HepG2 (cell line): ENCODE data around the gene GSPT1. TPM values are rescaled to one million over a fixed set of nuclear protein-coding genes. Genes with fewer than 3 reads are reported as not detected.

Experiments used
- ARHGAP35 ChIP-seq: sonication (generic); formaldehyde crosslinking; IDR thresholded peaks from 2 replicates; pipeline ENCODE4 v1.9.0; 2022; ENCODE audit warnings: mild to moderate bottlenecking, inconsistent platforms, moderate library complexity, missing genetic modification reagents, borderline replicate concordance
- CCAR2 ChIP-seq: fragments of 200-400 bp; formaldehyde crosslinking; optimal IDR thresholded peaks from 2 replicates; pipeline ENCODE3; 2018; ENCODE audit warnings: low read depth, mild to moderate bottlenecking, low read length, moderate library complexity
- CREB3 ChIP-seq: sonication (generic); formaldehyde crosslinking; IDR thresholded peaks from 2 replicates; pipeline ENCODE4 v1.5.0; 2020; ENCODE audit warnings: missing genetic modification reagents
- E2F5 ChIP-seq: sonication (generic); formaldehyde crosslinking; conservative IDR thresholded peaks from 2 replicates; pipeline ENCODE4 v1.4.0; 2020; ENCODE audit warnings: missing genetic modification reagents
- KMT2B ChIP-seq: IDR thresholded peaks from 2 replicates; pipeline ENCODE4 v1.6.1; 2016; ENCODE audit warnings: missing genetic modification reagents, missing compliant biosample characterization
- SRSF9 ChIP-seq: fragments of 200-400 bp; formaldehyde crosslinking; IDR thresholded peaks from 2 replicates; pipeline ENCODE4 v1.6.1; 2018; ENCODE audit warnings: borderline replicate concordance, mild to moderate bottlenecking, low read depth, low read length; ENCODE audit not compliant: insufficient read depth, poor library complexity, severe bottlenecking
- U2AF1 ChIP-seq: fragments of 200-400 bp; formaldehyde crosslinking; optimal IDR thresholded peaks from 2 replicates; pipeline ENCODE3; 2017; ENCODE audit warnings: mild to moderate bottlenecking, low read depth, low read length
- ZFP36L2 ChIP-seq: sonication (generic); formaldehyde crosslinking; IDR thresholded peaks from 2 replicates; pipeline ENCODE4 v1.4.0; 2020; ENCODE audit warnings: missing genetic modification reagents
- ZNF512 ChIP-seq: sonication (generic); formaldehyde crosslinking; IDR thresholded peaks from 2 replicates; pipeline ENCODE4 v1.4.0; 2020; ENCODE audit warnings: mild to moderate bottlenecking, missing genetic modification reagents
- polyA plus RNA-seq, 8 experiments: library from polyadenylated mRNA; depleted of rRNA in 3 of 8; stranded (reverse) in 7 of 8; unstranded in 1 of 8; fragments of >200 nt; fragmentation: Illumina TruSeq in 4 of 8; extraction: Trizol in 4 of 8; gene quantifications; 2 replicates each; pipeline versions ENCODE4 v1.2.1 to v1.2.3, GENCODE V29; 2011 to 2016; ENCODE audit warnings: low read depth in 4 of 8, missing spikeins in 1 of 8, mixed read lengths in 1 of 8; ENCODE audit not compliant: insufficient read depth in 1 of 8
- total RNA-seq, 5 experiments: library from RNA; depleted of rRNA; stranded (reverse); fragments of >200 nt; fragmentation: Illumina TruSeq; extraction: Trizol; gene quantifications; 2 replicates each; pipeline ENCODE4 v1.2.3, GENCODE V29; 2016; ENCODE audit warnings: low read depth in 1 of 5
- TF ChIP-seq, protein P1 (sequence below): sonication (generic); formaldehyde crosslinking; IDR thresholded peaks from 2 replicates; pipeline ENCODE4 v1.4.0; 2020; ENCODE audit warnings: missing genetic modification reagents, borderline replicate concordance
- TF ChIP-seq, protein P2 (sequence below): sonication (generic); formaldehyde crosslinking; IDR thresholded peaks from 2 replicates; pipeline ENCODE4 v1.4.0; 2020; ENCODE audit warnings: missing genetic modification reagents, borderline replicate concordance
- TF ChIP-seq, protein P3 (sequence below): IDR thresholded peaks from 2 replicates; pipeline ENCODE4 v1.6.1; 2018; ENCODE audit warnings: missing genetic modification reagents
- TF ChIP-seq, protein P4 (sequence below): sonication (generic); formaldehyde crosslinking; IDR thresholded peaks from 2 replicates; pipeline ENCODE4 v1.4.0; 2020; ENCODE audit warnings: low read depth, mild to moderate bottlenecking, missing genetic modification reagents
- TF ChIP-seq, protein P5 (sequence below): IDR thresholded peaks from 2 replicates; pipeline ENCODE4 v1.6.1; 2016; ENCODE audit warnings: missing compliant biosample characterization, missing genetic modification reagents, borderline replicate concordance

The GSPT1 gene
- total and polyA plus RNA-seq, 2 of the 13 experiments (the other 11 are each of a cell fraction or from before 2014, with no cell fraction given) = 120 to 316 TPM

- TF ChIP-seq, protein P1, sequence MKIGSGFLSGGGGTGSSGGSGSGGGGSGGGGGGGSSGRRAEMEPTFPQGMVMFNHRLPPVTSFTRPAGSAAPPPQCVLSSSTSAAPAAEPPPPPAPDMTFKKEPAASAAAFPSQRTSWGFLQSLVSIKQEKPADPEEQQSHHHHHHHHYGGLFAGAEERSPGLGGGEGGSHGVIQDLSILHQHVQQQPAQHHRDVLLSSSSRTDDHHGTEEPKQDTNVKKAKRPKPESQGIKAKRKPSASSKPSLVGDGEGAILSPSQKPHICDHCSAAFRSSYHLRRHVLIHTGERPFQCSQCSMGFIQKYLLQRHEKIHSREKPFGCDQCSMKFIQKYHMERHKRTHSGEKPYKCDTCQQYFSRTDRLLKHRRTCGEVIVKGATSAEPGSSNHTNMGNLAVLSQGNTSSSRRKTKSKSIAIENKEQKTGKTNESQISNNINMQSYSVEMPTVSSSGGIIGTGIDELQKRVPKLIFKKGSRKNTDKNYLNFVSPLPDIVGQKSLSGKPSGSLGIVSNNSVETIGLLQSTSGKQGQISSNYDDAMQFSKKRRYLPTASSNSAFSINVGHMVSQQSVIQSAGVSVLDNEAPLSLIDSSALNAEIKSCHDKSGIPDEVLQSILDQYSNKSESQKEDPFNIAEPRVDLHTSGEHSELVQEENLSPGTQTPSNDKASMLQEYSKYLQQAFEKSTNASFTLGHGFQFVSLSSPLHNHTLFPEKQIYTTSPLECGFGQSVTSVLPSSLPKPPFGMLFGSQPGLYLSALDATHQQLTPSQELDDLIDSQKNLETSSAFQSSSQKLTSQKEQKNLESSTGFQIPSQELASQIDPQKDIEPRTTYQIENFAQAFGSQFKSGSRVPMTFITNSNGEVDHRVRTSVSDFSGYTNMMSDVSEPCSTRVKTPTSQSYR (CRISPR knock-in tag) = no peak
- no peak for TF ChIP-seq ZFP36L2 (CRISPR knock-in tag)
- no peak for TF ChIP-seq CREB3 (CRISPR knock-in tag)
- TF ChIP-seq, protein P2, sequence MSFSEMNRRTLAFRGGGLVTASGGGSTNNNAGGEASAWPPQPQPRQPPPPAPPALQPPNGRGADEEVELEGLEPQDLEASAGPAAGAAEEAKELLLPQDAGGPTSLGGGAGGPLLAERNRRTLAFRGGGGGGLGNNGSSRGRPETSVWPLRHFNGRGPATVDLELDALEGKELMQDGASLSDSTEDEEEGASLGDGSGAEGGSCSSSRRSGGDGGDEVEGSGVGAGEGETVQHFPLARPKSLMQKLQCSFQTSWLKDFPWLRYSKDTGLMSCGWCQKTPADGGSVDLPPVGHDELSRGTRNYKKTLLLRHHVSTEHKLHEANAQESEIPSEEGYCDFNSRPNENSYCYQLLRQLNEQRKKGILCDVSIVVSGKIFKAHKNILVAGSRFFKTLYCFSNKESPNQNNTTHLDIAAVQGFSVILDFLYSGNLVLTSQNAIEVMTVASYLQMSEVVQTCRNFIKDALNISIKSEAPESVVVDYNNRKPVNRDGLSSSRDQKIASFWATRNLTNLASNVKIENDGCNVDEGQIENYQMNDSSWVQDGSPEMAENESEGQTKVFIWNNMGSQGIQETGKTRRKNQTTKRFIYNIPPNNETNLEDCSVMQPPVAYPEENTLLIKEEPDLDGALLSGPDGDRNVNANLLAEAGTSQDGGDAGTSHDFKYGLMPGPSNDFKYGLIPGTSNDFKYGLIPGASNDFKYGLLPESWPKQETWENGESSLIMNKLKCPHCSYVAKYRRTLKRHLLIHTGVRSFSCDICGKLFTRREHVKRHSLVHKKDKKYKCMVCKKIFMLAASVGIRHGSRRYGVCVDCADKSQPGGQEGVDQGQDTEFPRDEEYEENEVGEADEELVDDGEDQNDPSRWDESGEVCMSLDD = no peak
- no peak for TF ChIP-seq KMT2B (CRISPR knock-in tag)
- no peak for TF ChIP-seq E2F5
- no peak for TF ChIP-seq ARHGAP35 (CRISPR knock-in tag)
- no peak for TF ChIP-seq SRSF9
- TF ChIP-seq, protein P3, sequence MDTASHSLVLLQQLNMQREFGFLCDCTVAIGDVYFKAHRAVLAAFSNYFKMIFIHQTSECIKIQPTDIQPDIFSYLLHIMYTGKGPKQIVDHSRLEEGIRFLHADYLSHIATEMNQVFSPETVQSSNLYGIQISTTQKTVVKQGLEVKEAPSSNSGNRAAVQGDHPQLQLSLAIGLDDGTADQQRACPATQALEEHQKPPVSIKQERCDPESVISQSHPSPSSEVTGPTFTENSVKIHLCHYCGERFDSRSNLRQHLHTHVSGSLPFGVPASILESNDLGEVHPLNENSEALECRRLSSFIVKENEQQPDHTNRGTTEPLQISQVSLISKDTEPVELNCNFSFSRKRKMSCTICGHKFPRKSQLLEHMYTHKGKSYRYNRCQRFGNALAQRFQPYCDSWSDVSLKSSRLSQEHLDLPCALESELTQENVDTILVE (CRISPR knock-in tag) = no peak
- TF ChIP-seq, protein P4, sequence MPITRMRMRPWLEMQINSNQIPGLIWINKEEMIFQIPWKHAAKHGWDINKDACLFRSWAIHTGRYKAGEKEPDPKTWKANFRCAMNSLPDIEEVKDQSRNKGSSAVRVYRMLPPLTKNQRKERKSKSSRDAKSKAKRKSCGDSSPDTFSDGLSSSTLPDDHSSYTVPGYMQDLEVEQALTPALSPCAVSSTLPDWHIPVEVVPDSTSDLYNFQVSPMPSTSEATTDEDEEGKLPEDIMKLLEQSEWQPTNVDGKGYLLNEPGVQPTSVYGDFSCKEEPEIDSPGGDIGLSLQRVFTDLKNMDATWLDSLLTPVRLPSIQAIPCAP (CRISPR knock-in tag) = no peak
- TF ChIP-seq, protein P5, sequence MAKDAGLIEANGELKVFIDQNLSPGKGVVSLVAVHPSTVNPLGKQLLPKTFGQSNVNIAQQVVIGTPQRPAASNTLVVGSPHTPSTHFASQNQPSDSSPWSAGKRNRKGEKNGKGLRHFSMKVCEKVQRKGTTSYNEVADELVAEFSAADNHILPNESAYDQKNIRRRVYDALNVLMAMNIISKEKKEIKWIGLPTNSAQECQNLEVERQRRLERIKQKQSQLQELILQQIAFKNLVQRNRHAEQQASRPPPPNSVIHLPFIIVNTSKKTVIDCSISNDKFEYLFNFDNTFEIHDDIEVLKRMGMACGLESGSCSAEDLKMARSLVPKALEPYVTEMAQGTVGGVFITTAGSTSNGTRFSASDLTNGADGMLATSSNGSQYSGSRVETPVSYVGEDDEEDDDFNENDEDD (CRISPR knock-in tag) = no peak
- no peak for TF ChIP-seq ZNF512
- no peak for TF ChIP-seq U2AF1
- TF ChIP-seq CCAR2 = no peak
These were observed 46.2 kb downstream of the GSPT1 start (continued) for GRCh38 chr16:11869353-11870228.
